ENCODE measurements around the gene PLEKHG4B. TPM values are rescaled to one million over a fixed set of nuclear protein-coding genes. Genes with fewer than 3 reads are reported as not detected.

The PLEKHG4B gene
- total RNA-seq, 1 experiment from 2014 or later, result 1.2 TPM

DNA sequence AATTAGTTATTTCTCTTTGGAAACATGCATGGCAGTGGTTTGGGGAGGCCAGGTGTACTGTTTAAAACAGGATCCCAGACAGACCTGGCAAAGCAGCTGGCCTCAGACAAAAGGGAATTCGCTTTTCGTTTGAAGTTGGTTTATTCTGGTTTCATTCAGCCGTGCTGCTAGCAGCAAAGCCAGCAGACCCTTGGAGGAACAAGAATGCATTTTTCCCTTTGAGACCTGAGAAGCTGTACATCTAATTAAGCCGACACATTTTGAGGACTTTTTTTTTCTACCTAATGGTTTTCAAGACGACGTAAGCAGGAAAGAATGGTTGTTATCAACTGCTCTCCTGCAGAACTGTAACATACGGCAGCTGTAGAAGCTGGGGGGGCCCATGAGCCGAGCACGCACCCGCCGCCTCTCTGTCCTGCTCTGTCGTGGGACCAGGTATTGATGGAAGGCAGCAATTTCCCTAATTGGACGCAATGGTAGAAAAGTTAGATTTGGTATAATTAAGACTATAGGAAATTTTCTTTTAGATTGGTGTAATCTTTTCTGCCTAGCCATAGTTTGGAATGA is 13.6 kb downstream of the PLEKHG4B start:
- ChIA-PET CTCF (no interaction called here), POLR2A (ENCODE audit: unreplicated experiment) (no interaction called here)
- H3F3A ChIP-seq (ENCODE audit: low read length, unreplicated experiment), result no peaks in the 10 kb centered on the region
- no peak overlapping the region for H3K27ac ChIP-seq (ENCODE audit: low read length)
- 0 out of 2 replicates have a peak, but pooled peaks cover 12% of the 10 kb centered on the region for H3K27me3 ChIP-seq (ENCODE audit: low read length)
- no peaks in the 10 kb centered on the region for H4K20me1 ChIP-seq (ENCODE audit: low read length)
- BruUV-seq (replicated peaks), result no TSS peak
- no peaks in the 10 kb centered on the region for H3K36me3 ChIP-seq (ENCODE audit: low read depth, low read length)
- H3K4me1 ChIP-seq (ENCODE audit: insufficient read depth, low read length), result no peaks in the 10 kb centered on the region
- TF ChIP-seq CTCF (conservative IDR thresholded peaks at IDR 0.05; ENCODE audit: low read depth, low read length), result no peak
- TF ChIP-seq EZH2 (IDR thresholded peaks at IDR 0.05; ENCODE audit: low read length, unreplicated experiment), result no peak
- no peak for TF ChIP-seq EZH2phosphoT487 (IDR thresholded peaks at IDR 0.05; ENCODE audit: borderline replicate concordance, low read length)
- intact Hi-C loops (cut with micrococcal nuclease), result no loop called here
- H2AFZ ChIP-seq (ENCODE audit: low read length), result no peak overlapping the region
- DNase-seq, result no peak
- no peak overlapping the region for H3K4me2 ChIP-seq (ENCODE audit: low read length)
- no peak overlapping the region for H3K4me3 ChIP-seq (ENCODE audit: low read length)
- H3K9ac ChIP-seq (ENCODE audit: low read length), result no peak overlapping the region
- H3K79me2 ChIP-seq (ENCODE audit: low read length), result no peaks in the 10 kb centered on the region
- H3K9me3 ChIP-seq (ENCODE audit: low read length), result no peaks in the 10 kb centered on the region
- no peaks in the 10 kb centered on the region for H3K9me2 ChIP-seq (replicated peaks; ENCODE audit: low read length)
- ATAC-seq, result no peak

DNA sequence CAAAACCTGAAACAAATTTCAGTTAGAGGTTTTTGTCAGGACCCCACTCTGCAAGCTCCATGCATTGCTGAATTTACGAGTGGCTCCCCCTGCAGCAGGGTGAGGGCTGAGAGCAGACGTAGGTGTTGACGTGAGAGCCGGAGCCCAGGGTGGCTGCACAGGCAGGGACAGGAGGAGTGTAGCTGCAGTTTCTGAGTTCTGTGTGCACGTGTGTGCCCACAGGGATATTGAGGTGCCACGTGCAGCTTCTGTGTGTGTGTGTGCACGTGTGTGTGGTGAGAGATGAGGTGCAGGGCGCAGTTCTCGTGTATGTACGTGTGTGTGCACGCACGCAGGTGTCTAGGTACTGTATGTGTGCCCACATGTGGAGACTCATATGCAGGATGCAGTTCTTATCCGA is 14.6 kb downstream of the PLEKHG4B start:
- BruUV-seq (replicated peaks), result no TSS peak
- no peak overlapping the region for H3K4me2 ChIP-seq (ENCODE audit: low read length)
- H3K4me3 ChIP-seq (ENCODE audit: low read length), result no peak overlapping the region
- no peaks in the 10 kb centered on the region for H3K9me3 ChIP-seq (ENCODE audit: low read length)
- no peaks in the 10 kb centered on the region for H3K9me2 ChIP-seq (replicated peaks; ENCODE audit: low read length)
- no peak for TF ChIP-seq CTCF (conservative IDR thresholded peaks at IDR 0.05; ENCODE audit: low read depth, low read length)
- TF ChIP-seq EZH2phosphoT487 (IDR thresholded peaks at IDR 0.05; ENCODE audit: borderline replicate concordance, low read length), result no peak
- TF ChIP-seq EZH2 (IDR thresholded peaks at IDR 0.05; ENCODE audit: low read length, unreplicated experiment), result no peak
- H3K27ac ChIP-seq (ENCODE audit: low read length), result no peak overlapping the region
- no peak overlapping the region for H3K9ac ChIP-seq (ENCODE audit: low read length)
- CTCF ChIA-PET, result no interaction called here
- DNase-seq, result no peak
- no peaks in the 10 kb centered on the region for H3K4me1 ChIP-seq (ENCODE audit: insufficient read depth, low read length)
- ATAC-seq, result no peak
- H3K36me3 ChIP-seq (ENCODE audit: low read depth, low read length), result no peaks in the 10 kb centered on the region
- H3F3A ChIP-seq (ENCODE audit: low read length, unreplicated experiment), result no peaks in the 10 kb centered on the region
- no peaks in the 10 kb centered on the region for H4K20me1 ChIP-seq (ENCODE audit: low read length)
- 0 out of 2 replicates have a peak, but pooled peaks cover 12% of the 10 kb centered on the region for H3K27me3 ChIP-seq (ENCODE audit: low read length)
- H3K79me2 ChIP-seq (ENCODE audit: low read length), result no peaks in the 10 kb centered on the region
- H2AFZ ChIP-seq (ENCODE audit: low read length), result no peak overlapping the region
- intact Hi-C loops (cut with micrococcal nuclease), result no loop called here
- POLR2A ChIA-PET (ENCODE audit: unreplicated experiment), result no interaction called here

GRCh38 chr5:107526-107925 is 15.6 kb downstream of the PLEKHG4B start:
- H3K36me3 ChIP-seq (ENCODE audit: low read depth, low read length), result no peaks in the 10 kb centered on the region
- no peak overlapping the region for H2AFZ ChIP-seq (ENCODE audit: low read length)
- TF ChIP-seq CTCF (conservative IDR thresholded peaks at IDR 0.05; ENCODE audit: low read depth, low read length), result no peak
- no peak for TF ChIP-seq EZH2 (IDR thresholded peaks at IDR 0.05; ENCODE audit: low read length, unreplicated experiment)
- no peak for TF ChIP-seq EZH2phosphoT487 (IDR thresholded peaks at IDR 0.05; ENCODE audit: borderline replicate concordance, low read length)
- H3K9me2 ChIP-seq (replicated peaks; ENCODE audit: low read length), result no peaks in the 10 kb centered on the region
- intact Hi-C loops (cut with micrococcal nuclease), result no loop called here
- H3K27me3 ChIP-seq (ENCODE audit: low read length), result 0 out of 2 replicates have a peak, but pooled peaks cover 12% of the 10 kb centered on the region
- POLR2A ChIA-PET (ENCODE audit: unreplicated experiment), result no interaction called here
- DNase-seq (no peak), ATAC-seq (no peak)
- H3K9ac ChIP-seq (ENCODE audit: low read length), result no peak overlapping the region
- no TSS peak for BruUV-seq (replicated peaks)
- no peaks in the 10 kb centered on the region for H3K9me3 ChIP-seq (ENCODE audit: low read length)
- no peaks in the 10 kb centered on the region for H3F3A ChIP-seq (ENCODE audit: low read length, unreplicated experiment)
- H3K4me1 ChIP-seq (ENCODE audit: insufficient read depth, low read length), result no peaks in the 10 kb centered on the region
- H3K79me2 ChIP-seq (ENCODE audit: low read length), result no peaks in the 10 kb centered on the region
- H4K20me1 ChIP-seq (ENCODE audit: low read length), result no peaks in the 10 kb centered on the region
- no peak overlapping the region for H3K4me3 ChIP-seq (ENCODE audit: low read length)
- CTCF ChIA-PET, result no interaction called here
- H3K4me2 ChIP-seq (ENCODE audit: low read length), result no peak overlapping the region
- H3K27ac ChIP-seq (ENCODE audit: low read length), result no peak overlapping the region
